ENCODE data around the gene CYP27B1.

DNA sequence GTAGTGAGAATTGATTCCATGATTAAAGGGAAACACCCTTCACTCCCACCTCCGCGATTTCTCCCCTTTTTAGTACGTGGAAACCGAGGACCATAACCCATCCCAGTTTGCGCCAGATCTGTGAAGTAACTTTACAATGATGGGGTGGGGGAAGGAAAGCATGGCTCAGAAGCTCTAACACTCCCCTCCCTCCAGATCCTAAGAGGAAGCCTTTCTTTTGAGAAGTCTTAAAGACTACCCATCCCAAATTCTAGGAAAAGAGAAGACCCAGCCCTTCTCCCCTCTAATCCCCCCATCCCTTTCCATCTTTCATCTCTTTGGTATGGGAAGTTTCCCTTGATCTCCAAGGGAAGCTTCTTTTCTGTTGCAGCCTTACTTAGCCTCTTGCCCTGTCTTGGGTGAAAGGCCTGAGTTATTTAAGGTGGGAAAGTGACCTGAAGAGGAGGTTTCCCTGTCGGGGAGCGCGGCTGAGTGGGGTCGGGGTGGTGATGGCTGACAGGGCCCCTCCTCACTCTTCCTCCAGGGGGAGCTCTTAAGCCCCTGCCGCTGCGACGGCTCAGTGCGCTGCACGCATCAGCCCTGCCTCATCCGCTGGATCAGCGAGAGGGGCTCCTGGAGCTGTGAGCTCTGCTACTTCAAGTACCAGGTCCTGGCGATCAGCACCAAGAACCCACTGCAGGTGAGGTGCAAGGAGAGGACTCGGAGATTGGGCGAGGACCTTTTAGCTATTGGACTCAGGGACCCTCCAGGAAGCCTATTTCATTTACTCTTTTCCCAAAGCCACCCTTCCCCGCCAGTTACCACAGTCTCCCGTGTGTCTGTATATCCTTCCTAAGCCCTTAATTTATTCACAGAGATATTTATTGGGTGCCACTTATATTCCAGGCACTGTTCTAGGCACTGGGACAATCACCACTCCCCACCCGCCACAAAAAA, 10.2 kb downstream of the CYP27B1 start:
- peak; percentile 73 for TF ChIP-seq CTCF (conservative IDR thresholded peaks at IDR 0.05; ENCODE audit: low read depth, low read length)
- no peak for TF ChIP-seq EZH2 (IDR thresholded peaks at IDR 0.05; ENCODE audit: borderline replicate concordance, low read depth, low read length, poor library complexity, severe bottlenecking)
